SK-N-SH treated with all-trans-retinoic acid at 6 μM for 48 hours (cell line): ENCODE data around the gene TBL1XR1.

ENCODE experiments used
- ATAC-seq: fragments of 200-7000 bp; cut with Tn5 transposase; 3 replicates; pipeline ENCODE4 v1.9.1; 2020; ENCODE audit warnings: mild to moderate bottlenecking, moderate library complexity
- ARNTL ChIP-seq: fragments of 450-650 bp; formaldehyde crosslinking; IDR thresholded peaks from 2 replicates; pipeline ENCODE4 v1.5.0; 2020; ENCODE audit warnings: low read depth, mild to moderate bottlenecking, moderate library complexity, borderline replicate concordance
- BACH2 ChIP-seq: fragments of 250-450 bp; sonication (Bioruptor Pico); IDR thresholded peaks from 2 replicates; pipeline ENCODE4 v1.9.0; 2021; ENCODE audit warnings: mild to moderate bottlenecking, borderline replicate concordance
- CSDC2 ChIP-seq: fragments of 250-450 bp; sonication (Bioruptor Pico); IDR thresholded peaks from 2 replicates; pipeline ENCODE4 v1.5.0; 2020; ENCODE audit warnings: mild to moderate bottlenecking, moderate library complexity
- ESRRG ChIP-seq: fragments of 250-450 bp; sonication (Bioruptor Pico); IDR thresholded peaks from 2 replicates; pipeline ENCODE4 v1.6.1; 2021; ENCODE audit warnings: mild to moderate bottlenecking
- GLIS3 ChIP-seq: fragments of 250-450 bp; sonication (Bioruptor Pico); IDR thresholded peaks from 2 replicates; pipeline ENCODE4 v1.5.0; 2020; ENCODE audit warnings: mild to moderate bottlenecking, moderate library complexity
- ISL1 ChIP-seq: fragments of 250-450 bp; sonication (Bioruptor Pico); IDR thresholded peaks from 2 replicates; pipeline ENCODE4 v2.1.2; 2022; ENCODE audit warnings: mild to moderate bottlenecking, moderate library complexity
- OSR1 ChIP-seq: fragments of 250-450 bp; sonication (Bioruptor Pico); IDR thresholded peaks from 2 replicates; pipeline ENCODE4 v1.8.0; 2022; ENCODE audit warnings: moderate library complexity, mild to moderate bottlenecking, inconsistent platforms
- PPARA ChIP-seq: fragments of 250-450 bp; sonication (Bioruptor Pico); IDR thresholded peaks from 2 replicates; pipeline ENCODE4 v1.5.0; 2020; ENCODE audit warnings: mild to moderate bottlenecking, borderline replicate concordance
- RARB ChIP-seq: fragments of 250-450 bp; sonication (Bioruptor Pico); IDR thresholded peaks from 2 replicates; pipeline ENCODE4 v1.8.0; 2021; ENCODE audit warnings: mild to moderate bottlenecking, moderate library complexity
- SNAI2 ChIP-seq: fragments of 250-450 bp; sonication (Bioruptor Pico); IDR thresholded peaks from 2 replicates; pipeline ENCODE4 v1.5.0; 2020; ENCODE audit warnings: mild to moderate bottlenecking, moderate library complexity
- TOX ChIP-seq: fragments of 250-450 bp; sonication (Bioruptor Pico); IDR thresholded peaks from 2 replicates; pipeline ENCODE4 v1.8.0; 2021; ENCODE audit warnings: mild to moderate bottlenecking, moderate library complexity, borderline replicate concordance
- ZC3H10 ChIP-seq: fragments of 250-450 bp; sonication (Bioruptor Pico); IDR thresholded peaks from 2 replicates; pipeline ENCODE4 v1.5.1; 2021; ENCODE audit warnings: mild to moderate bottlenecking, moderate library complexity
- ZFP3 ChIP-seq: fragments of 250-450 bp; sonication (Bioruptor Pico); IDR thresholded peaks from 2 replicates; pipeline ENCODE4 v1.5.0; 2020; ENCODE audit warnings: mild to moderate bottlenecking, moderate library complexity
- ZNF8 ChIP-seq: fragments of 450-650 bp; formaldehyde crosslinking; IDR thresholded peaks from 2 replicates; pipeline ENCODE4 v1.5.0; 2020; ENCODE audit warnings: mild to moderate bottlenecking, moderate library complexity
- TF ChIP-seq, protein P1 (sequence below): fragments of 250-450 bp; sonication (Bioruptor Pico); IDR thresholded peaks from 2 replicates; pipeline ENCODE4 v1.5.0; 2020; ENCODE audit warnings: mild to moderate bottlenecking, moderate library complexity
- TF ChIP-seq, protein P2 (sequence below): fragments of 250-450 bp; sonication (Bioruptor Pico); IDR thresholded peaks from 2 replicates; pipeline ENCODE4 v1.5.1; 2020; ENCODE audit warnings: low read depth, mild to moderate bottlenecking, moderate library complexity
- TF ChIP-seq, protein P3 (sequence below): fragments of 250-450 bp; sonication (Bioruptor Pico); IDR thresholded peaks from 2 replicates; pipeline ENCODE4 v1.5.1; 2021; ENCODE audit warnings: mild to moderate bottlenecking, moderate library complexity
- TF ChIP-seq, protein P4 (sequence below): fragments of 250-450 bp; sonication (Bioruptor Pico); IDR thresholded peaks from 2 replicates; pipeline ENCODE4 v1.8.0; 2021; ENCODE audit warnings: low read depth, mild to moderate bottlenecking, moderate library complexity, borderline replicate concordance
- TF ChIP-seq, protein P5 (sequence below): fragments of 250-450 bp; sonication (Bioruptor Pico); IDR thresholded peaks from 2 replicates; pipeline ENCODE4 v1.8.0; 2020; ENCODE audit warnings: mild to moderate bottlenecking, moderate library complexity, borderline replicate concordance

The TBL1XR1 gene

DNA sequence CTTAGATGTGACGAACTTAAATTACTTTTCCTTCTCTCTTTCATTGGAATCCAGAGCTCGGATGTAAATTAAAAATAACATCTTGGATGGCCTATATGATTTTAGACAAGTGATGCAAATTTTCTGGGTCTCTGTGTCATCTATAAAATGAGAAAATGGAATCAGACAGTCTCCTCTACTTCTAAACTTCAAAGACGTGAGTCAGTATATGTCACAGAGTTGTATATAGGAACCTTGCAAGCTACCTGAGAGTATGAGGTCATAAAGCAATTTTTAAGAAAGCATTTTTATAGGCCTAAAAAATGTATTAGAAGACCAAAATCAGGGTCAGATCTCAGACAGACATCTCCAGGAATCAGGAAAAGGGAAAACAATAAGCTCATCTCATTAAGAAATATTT lies 128.3 kb downstream of the TBL1XR1 start:
- TF ChIP-seq BACH2 (no peak), ESRRG (no peak), TOX (CRISPR knock-in tag) (no peak), GLIS3 (no peak), ZC3H10 (CRISPR knock-in tag) (no peak), ZFP3 (CRISPR knock-in tag) (no peak), OSR1 (CRISPR knock-in tag) (no peak), SNAI2 (CRISPR knock-in tag) (no peak), ARNTL (no peak), ZNF8 (CRISPR knock-in tag) (no peak), PPARA (CRISPR knock-in tag) (no peak), RARB (CRISPR knock-in tag) (no peak)
- TF ChIP-seq, protein P1, sequence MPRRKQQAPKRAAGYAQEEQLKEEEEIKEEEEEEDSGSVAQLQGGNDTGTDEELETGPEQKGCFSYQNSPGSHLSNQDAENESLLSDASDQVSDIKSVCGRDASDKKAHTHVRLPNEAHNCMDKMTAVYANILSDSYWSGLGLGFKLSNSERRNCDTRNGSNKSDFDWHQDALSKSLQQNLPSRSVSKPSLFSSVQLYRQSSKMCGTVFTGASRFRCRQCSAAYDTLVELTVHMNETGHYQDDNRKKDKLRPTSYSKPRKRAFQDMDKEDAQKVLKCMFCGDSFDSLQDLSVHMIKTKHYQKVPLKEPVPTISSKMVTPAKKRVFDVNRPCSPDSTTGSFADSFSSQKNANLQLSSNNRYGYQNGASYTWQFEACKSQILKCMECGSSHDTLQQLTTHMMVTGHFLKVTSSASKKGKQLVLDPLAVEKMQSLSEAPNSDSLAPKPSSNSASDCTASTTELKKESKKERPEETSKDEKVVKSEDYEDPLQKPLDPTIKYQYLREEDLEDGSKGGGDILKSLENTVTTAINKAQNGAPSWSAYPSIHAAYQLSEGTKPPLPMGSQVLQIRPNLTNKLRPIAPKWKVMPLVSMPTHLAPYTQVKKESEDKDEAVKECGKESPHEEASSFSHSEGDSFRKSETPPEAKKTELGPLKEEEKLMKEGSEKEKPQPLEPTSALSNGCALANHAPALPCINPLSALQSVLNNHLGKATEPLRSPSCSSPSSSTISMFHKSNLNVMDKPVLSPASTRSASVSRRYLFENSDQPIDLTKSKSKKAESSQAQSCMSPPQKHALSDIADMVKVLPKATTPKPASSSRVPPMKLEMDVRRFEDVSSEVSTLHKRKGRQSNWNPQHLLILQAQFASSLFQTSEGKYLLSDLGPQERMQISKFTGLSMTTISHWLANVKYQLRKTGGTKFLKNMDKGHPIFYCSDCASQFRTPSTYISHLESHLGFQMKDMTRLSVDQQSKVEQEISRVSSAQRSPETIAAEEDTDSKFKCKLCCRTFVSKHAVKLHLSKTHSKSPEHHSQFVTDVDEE = no peak
- TF ChIP-seq, protein P2, sequence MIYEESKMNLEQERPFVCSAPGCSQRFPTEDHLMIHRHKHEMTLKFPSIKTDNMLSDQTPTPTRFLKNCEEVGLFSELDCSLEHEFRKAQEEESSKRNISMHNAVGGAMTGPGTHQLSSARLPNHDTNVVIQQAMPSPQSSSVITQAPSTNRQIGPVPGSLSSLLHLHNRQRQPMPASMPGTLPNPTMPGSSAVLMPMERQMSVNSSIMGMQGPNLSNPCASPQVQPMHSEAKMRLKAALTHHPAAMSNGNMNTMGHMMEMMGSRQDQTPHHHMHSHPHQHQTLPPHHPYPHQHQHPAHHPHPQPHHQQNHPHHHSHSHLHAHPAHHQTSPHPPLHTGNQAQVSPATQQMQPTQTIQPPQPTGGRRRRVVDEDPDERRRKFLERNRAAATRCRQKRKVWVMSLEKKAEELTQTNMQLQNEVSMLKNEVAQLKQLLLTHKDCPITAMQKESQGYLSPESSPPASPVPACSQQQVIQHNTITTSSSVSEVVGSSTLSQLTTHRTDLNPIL = no peak
- TF ChIP-seq, protein P3, sequence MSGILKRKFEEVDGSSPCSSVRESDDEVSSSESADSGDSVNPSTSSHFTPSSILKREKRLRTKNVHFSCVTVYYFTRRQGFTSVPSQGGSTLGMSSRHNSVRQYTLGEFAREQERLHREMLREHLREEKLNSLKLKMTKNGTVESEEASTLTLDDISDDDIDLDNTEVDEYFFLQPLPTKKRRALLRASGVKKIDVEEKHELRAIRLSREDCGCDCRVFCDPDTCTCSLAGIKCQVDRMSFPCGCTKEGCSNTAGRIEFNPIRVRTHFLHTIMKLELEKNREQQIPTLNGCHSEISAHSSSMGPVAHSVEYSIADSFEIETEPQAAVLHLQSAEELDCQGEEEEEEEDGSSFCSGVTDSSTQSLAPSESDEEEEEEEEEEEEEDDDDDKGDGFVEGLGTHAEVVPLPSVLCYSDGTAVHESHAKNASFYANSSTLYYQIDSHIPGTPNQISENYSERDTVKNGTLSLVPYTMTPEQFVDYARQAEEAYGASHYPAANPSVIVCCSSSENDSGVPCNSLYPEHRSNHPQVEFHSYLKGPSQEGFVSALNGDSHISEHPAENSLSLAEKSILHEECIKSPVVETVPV (CRISPR knock-in tag) = no peak
- TF ChIP-seq, protein P4, sequence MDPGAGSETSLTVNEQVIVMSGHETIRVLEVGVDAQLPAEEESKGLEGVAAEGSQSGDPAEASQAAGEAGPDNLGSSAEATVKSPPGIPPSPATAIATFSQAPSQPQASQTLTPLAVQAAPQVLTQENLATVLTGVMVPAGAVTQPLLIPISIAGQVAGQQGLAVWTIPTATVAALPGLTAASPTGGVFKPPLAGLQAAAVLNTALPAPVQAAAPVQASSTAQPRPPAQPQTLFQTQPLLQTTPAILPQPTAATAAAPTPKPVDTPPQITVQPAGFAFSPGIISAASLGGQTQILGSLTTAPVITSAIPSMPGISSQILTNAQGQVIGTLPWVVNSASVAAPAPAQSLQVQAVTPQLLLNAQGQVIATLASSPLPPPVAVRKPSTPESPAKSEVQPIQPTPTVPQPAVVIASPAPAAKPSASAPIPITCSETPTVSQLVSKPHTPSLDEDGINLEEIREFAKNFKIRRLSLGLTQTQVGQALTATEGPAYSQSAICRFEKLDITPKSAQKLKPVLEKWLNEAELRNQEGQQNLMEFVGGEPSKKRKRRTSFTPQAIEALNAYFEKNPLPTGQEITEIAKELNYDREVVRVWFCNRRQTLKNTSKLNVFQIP (CRISPR knock-in tag) = no peak
- ATAC-seq = no peak

DNA sequence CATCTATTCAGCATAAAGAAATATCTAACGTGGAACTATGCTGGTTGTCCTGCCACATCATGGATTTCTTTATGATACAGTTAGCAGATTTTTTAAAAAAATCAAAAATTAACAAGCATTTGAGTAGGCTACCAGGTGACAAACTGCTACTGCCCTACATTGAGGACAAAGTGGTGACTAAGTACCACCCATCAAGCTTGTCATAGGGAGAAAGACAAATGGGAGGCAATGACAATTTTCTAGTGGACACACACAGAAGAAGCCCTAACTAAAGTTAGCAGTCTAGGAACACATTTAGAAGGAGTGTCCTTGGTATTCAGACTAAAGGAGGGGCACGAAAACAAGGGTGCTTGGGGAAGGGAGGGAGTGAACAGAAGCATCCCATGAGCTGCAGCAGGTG lies 131.2 kb downstream of the TBL1XR1 start:
- TF ChIP-seq RARB (CRISPR knock-in tag) = no peak
- TF ChIP-seq, protein P2 = no peak
- TF ChIP-seq, protein P5, sequence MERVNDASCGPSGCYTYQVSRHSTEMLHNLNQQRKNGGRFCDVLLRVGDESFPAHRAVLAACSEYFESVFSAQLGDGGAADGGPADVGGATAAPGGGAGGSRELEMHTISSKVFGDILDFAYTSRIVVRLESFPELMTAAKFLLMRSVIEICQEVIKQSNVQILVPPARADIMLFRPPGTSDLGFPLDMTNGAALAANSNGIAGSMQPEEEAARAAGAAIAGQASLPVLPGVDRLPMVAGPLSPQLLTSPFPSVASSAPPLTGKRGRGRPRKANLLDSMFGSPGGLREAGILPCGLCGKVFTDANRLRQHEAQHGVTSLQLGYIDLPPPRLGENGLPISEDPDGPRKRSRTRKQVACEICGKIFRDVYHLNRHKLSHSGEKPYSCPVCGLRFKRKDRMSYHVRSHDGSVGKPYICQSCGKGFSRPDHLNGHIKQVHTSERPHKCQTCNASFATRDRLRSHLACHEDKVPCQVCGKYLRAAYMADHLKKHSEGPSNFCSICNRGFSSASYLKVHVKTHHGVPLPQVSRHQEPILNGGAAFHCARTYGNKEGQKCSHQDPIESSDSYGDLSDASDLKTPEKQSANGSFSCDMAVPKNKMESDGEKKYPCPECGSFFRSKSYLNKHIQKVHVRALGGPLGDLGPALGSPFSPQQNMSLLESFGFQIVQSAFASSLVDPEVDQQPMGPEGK (CRISPR knock-in tag) = no peak
- TF ChIP-seq ISL1 (CRISPR knock-in tag) = no peak
- TF ChIP-seq, protein P3 (CRISPR knock-in tag) = no peak
- no peak for TF ChIP-seq ARNTL
- TF ChIP-seq CSDC2 (CRISPR knock-in tag) = no peak
- ATAC-seq = no peak
